Measurements from ENCODE around the gene GPAT2.
"Not testable (repeated sequence)": the region's sequence is repeated elsewhere in the genome, so short reads cannot be mapped to it uniquely, and the experiment has no call there.

DNA sequence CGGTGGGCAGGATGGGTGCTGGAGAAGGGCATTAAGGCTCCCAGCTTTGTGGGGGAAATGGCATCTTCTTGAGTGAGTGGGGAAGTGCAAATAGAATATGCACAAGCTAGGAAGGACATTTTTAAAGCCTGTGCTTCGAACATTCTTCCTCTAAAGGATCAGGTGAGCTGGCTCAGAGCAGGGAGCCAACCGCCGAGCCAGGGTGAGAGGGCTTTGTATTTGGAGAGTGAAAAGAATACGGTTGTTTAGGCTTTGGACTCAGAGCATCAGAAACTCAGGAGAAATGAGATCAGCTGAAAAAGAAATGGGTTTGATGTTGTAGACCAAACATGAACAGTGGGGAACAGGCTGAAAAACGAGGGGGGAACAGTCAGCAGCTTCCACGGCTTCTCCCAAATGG lies 19.8 kb upstream of the GPAT2 start:
- TF ChIP-seq CTCF (IDR thresholded peaks at IDR 0.05); EZH2 (IDR thresholded peaks at IDR 0.05; ENCODE audit: borderline replicate concordance, insufficient read depth, low read depth, low read length, poor library complexity, severe bottlenecking): not testable (repeated sequence)
